Stimulated activated CD4-positive, alpha-beta T cell treated with anti-CD3 and anti-CD28 coated beads, Interleukin-1b, Interleukin-23, amount 100 ng/mL, for 48 hours (primary cell): ENCODE measurements around the gene GAMT.

ENCODE experiments used
- DNase-seq: peaks from one replicate; pipeline ENCODE4 v3.0.0-alpha.2; 2020

The GAMT gene

DNA sequence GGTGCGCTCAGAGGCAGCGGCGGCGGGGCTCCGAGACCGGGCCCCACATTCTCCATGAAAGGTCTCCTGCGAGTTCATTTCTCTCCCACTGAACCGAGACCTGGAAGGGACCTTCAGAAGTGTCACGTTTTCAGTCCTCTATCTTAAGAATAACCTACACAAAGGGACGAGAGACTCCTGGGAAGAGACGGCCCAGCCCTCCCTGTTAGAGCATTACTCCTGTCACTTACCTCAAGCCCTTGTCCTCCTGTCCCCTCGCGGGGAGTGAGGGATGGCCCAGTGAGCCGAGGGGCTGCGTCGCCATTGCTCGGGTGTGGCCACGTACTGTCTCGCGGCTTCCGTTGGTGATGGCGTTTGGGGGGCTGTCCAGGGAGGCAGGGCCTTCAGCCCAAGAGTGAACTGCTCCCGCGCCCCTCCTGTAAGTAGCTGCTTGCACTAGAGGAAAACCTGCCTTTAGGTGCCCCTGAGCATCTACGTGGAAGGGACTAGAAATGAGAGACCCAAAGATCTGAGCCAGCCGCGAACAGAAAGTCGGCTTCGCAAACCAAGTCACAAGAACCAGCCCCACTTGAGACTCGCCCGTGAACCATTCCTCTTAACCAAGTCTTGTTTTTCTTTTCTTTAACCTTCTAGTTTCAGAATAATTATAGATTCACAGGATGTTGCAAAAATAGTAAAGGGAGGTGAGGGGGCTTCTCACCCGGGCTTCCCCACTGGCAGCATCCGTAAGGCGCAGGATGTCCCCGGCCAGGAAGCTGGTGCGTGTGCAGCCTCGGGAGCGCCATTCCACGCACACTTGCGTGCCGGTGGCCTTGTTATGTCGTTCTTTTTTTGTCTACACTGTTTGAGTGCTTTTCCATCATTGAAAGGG, 38.7 kb downstream of the GAMT start:
- DNase-seq = no peak

DNA sequence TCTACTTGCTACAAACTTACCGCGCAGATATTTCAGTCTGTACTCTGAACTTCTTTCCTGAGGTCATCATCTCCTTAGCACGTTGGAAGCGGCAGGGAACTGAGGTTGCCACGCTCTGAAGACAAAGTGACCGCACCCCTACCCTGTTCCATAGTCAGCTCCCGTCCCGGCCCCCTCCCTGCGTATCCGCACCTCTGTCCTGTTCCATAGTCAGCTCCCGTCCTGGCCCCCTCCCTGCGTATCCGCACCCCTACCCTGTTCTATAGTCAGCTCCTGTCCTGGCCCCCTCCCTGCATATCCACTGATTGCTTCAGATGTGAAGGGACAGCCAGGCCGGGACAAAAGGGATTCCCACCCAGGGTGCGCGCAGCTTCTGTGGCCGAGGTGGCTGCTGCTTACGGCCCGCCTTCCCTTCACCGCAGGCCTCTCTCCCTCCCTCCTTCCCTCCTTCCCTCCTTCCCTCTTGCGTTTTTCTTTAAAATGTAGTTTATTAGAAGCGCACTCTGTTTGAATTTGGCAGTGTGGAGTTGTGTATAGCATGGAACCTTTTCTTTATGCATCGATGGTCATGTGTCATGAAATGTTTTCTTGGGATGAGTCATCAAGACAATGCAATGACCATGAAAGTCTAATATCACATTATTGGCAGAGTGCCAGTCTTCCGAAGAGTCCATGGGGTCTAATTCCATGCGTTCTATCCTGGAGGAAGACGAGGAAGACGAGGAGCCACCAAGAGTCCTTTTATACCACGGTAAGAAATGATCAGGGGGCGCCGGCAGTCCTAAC, 39.5 kb downstream of the GAMT start:
- no peak for DNase-seq

DNA sequence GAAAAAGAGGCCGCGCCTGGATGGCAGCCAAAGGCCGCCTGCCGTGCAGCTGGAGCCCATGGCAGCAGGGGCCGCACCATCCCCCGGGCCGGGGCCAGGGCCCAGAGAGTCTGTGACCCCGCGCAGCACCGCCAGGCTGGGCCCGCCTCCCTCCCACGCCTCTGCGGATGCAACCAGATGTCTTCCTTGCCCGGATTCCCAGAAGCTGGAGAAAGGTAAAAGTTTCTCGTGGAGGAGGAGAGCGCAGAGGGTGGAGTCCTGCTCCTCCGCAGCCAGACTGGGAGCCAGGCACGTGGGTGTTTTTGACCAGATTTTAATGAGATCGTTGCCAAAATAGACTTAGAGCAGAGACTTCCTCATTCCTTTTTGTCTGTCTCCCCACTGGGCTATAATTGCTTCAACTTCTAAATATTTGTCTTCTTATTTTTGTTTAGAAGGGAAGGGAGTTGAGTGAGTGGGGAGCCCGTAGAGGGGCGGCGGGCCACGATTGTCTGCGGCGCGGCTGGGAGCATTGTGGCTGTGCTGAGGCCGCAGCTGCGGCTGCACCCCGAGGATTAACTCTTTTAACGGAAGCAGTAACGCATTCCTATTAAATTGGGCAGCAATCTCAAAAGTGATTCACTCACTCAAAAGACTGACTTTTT, 40.4 kb downstream of the GAMT start:
- no peak for DNase-seq

DNA sequence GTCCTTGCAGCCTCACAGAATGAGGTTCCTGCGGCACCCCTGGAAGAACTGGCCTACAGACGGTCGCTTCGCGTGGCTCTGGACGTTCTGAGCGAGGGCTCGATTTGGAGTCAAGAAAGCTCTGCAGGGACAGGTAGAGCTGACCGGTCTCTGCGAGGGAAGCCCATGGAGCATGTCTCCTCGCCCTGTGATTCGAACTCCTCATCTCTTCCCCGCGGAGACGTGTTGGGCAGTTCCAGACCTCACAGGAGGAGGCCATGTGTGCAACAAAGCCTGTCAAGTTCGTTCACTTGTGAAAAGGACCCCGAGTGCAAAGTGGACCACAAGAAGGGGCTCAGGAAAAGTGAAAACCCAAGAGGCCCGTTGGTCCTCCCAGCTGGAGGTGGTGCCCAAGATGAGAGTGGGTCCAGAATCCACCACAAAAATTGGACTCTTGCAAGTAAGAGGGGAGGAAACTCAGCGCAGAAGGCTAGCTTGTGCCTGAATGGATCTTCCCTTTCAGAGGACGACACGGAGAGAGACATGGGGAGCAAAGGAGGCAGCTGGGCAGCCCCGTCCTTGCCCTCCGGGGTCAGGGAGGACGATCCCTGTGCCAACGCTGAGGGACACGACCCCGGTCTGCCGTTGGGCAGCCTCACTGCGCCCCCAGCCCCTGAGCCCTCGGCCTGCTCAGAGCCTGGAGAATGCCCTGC, 41.1 kb downstream of the GAMT start:
- DNase-seq = no peak

DNA sequence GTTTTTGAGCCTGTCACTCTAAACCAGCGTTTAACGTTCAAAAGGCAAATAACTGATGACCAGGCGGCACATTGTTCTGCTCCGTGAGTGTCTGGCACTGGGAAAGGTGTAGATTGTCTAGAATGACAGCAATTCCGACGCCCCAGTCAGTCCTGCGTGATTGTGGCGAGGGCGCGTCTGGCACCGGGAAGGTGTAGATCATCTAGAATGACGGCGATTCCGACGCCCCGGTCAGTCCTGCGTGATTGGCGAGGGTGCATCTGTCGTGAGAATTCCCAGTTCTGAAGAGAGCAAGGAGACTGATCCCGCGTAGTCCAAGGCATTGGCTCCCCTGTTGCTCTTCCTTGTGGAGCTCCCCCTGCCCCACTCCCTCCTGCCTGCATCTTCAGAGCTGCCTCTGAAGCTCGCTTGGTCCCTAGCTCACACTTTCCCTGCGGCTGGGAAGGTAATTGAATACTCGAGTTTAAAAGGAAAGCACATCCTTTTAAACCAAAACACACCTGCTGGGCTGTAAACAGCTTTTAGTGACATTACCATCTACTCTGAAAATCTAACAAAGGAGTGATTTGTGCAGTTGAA, 43.7 kb downstream of the GAMT start:
- no peak for DNase-seq

DNA sequence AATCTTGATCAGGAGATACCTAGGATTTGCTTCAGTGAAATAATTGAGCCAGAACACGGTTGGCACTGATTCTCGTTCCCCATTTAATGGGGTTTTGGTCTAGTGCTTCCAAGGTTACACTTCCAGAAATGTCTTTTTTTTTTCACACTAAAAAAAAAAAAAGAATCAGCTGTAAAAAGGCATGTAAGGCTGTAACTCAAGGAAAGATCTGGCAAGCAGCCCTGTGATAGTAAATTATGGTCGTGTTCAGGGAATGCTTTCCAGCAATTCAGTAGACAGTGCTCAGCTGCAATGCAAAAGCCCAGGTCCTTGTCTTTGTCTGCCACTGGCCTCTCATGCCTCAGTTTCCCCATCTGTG, 44.9 kb downstream of the GAMT start:
- DNase-seq = no peak

DNA sequence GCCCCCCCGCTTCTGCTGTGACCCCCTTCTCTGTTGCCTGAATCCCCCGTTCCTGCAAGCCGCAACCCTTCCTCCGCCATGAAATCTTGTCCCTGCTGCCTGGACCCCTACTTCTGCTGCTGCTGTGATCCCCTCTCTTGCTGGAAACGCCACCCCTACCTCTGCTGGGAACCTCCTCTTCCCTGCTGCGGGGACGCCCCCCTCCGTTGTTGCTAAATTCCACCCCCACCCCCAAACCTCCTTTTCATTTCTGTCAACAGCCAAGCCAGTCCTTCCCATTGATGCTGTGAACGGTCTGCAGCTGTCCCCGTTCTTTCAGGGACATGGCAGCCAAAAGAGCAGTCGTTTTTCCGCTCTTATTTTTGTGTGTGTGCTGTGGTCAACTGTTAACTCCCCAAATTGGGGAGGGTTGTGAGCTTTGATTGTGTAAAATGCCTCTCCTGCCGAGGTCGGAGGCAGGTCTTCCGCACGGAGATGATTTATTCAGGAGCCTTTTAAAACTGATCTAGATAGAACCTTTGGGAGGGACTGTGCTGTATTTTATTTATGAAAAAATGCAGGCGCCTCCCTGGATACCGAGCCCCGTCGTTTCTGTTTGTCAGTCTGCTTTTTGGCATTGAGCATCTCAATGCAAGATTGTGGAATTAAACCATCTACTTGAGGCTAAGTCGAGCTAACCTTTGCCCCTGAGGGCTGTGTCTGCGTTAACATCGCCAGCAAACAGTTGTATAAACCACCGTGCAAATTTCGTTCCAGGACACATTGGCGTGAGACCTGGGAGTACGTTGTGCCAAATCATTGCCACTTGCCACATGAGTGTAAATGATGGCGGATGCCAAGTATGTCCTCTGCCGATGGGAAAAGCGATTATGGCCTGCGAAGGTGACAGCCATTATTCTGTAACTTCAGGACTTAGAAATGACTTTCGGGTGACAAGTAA, 45.5 kb downstream of the GAMT start:
- DNase-seq = no peak

DNA sequence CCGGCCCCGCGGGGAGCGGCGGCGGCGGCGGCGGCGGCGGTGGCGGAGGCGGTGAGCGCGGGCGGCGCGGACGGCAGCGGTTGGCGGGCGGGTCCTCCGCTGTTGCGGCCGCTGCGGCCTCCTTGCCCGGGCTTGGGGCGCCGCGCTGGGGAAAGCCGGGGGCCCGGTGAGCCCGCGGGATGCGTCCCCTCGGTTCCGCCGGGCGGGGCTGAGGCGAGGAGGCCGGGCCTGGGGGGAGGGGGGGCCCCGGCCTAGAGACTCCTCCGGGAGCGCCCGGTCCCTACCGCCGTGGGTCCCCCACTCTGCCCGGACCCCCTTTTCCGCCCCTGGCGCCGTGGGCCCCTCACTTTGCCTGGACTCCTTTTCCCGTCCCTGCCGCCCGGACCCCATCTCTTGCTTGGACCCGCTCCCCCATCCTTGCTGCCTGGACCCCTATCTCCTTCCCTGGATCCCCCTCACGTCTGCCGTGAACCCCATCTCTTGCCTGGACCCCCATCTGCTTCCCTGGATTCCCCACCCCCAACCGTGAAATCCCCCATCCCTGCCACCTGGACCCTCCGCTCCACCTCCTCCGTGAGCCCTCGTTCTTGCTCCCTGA, 46.3 kb downstream of the GAMT start:
- DNase-seq = peak; percentile 10

DNA sequence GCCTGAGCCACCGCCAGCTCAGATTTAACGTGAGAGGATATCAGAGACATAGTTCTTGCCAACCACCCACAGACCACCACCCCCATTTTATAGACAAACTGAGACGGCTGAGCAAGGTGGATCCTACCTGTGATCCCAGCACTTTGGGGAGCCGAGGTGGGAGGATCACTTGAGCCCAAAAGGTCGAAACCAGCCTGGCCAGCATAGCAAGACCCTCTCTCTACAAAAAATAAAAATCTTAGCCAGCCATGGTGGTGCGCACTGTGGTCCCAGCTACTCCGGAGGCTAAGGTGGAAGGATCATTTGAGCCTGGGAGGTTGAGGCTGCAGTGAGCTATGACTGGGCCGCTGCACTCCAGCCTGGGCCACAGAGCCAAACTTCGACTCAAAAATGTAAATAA, 48.2 kb downstream of the GAMT start:
- no peak for DNase-seq

DNA sequence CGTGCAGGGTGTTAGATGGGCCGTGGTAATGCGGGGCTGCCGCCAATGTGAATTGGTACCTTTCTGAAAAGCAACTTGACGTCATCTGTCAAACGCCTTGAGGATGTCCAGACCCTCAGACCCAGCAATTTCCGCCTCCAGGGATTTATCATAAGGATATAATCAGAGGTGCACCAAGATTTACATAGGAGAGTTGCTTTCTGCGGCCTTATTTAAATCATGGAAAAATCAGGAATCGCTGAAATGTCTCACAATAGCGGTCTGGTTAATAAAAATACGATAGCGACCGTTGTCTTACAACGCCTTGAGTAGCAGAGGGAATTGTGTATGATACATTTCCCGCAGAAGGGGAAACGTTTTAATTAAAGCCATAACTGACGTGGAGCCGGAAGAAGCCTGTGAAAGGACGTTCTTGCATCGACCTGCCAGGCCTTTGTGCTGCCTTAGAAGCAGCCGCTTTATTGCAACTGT, 49.9 kb downstream of the GAMT start:
- no peak for DNase-seq

DNA sequence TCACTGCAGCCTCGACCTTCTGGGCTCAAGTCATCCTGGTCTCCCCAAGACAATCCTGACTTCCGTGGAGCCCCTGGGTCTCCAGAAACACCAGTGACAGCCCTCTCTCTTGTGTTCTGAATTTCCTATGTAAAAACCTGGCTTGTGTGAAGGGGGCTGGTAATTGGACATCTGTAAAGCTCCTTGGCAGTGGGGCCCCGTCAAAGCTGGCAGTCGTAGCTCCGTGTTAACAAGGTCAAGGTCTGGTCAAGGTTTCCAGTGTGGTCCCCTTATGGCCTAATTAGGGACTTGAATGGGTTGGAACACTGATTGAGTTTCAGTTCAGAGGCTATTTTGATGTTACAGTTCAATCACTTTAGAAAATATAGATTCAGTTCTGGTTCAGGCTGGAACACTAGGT, 50.5 kb downstream of the GAMT start:
- DNase-seq = no peak

DNA sequence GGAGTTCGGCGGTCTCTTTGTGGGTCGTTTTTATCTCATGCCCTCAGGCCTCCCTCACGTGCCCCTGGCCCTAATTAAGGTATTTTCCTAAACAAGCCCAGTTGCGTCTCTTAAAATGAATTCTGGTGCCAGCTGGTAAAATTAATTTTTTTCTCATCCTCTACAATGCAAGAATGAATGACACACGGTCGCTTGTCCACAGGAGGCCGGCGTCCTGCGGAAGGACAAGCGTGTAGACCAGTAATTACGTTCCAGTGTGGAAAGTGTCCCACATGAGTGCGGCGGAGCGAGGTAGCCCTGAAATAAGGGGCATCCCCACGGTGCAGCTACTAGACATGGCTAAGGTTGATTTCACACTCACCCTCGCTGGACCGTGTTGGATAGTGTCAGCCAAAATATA, 52.1 kb downstream of the GAMT start:
- DNase-seq = no peak
